SKM-1 (cell line): ENCODE measurements around the gene PIP4K2A.

Experiments
- DNase-seq: peaks from one replicate; lab custom pipeline; 2025; ENCODE audit not compliant: unreplicated experiment; lab: John Stamatoyannopoulos, UW

PIP4K2A gene

DNA sequence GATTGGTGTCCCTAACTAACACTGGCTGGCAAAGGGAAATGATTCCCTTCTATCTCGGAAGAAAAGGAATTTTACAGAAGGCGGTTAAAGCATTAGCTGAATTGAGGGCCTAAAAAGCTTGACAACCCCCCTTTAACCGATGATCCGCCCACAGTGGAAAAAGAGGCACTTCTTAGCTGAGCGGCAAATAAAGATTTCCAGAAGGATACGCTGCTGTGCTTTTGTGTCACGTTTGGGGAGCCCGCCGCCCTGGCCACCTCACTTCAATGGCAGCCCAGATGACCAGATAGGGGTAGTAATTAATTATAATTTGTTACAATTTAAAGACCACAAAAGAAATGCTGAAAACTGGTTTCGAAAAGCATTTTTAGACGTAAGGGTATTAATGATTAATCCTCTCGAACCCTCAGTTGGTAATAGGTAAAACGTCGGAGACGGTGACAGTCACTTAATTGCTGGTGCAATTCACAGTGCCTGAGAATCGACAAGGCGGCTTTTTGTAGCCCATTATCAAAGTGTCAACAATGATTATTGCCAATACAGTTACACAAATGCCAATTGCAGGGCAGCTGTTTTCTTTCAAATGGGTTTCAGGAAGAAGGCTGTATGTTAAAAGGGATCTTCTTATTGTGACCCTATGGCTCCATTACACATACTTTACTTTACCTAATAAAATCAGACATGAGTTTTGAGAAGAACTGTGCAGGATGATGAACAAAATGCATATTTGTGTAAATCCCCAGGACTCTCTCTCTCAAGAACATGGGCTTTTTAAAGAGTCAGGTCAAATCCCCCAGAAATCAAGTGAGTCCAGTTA is 154.1 kb downstream of the PIP4K2A start:
- no peak for DNase-seq

DNA sequence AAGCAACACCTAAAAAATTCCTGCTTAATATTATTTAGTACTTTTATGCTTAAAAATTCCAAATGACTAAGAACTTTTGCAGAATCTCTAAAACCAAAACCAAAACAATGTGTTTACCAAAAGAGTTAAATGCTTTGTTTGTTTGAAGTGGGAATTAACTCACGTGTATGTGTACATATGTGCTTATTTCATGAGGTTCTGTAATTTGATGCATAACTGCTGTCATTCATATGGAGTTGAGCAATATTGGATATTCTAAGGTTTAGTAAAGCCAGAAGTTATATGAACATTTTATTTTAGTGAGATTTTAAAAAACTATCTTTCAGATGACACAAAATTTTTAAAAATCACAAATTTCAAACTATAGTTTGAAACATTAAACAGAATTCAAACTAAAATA is 157.1 kb downstream of the PIP4K2A start:
- DNase-seq = no peak

DNA sequence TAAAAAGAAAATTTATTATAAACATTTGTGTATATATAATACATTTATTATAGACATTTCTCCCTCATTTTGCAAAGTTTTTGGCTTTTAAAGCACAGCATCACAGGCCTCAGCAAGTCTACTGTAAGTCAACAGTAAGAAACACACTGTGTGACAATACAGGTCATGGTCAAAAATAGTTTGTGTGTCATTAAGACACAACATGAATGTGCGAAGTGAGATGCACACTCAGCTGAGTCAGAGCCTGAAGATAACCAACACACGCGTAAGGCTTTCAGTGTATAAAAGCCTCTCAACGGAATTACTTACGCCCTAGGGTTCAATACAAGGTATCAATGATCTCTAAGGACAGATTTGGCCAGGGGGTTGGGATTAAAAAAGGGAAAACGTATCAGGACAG is 157.6 kb downstream of the PIP4K2A start:
- DNase-seq = no peak

DNA sequence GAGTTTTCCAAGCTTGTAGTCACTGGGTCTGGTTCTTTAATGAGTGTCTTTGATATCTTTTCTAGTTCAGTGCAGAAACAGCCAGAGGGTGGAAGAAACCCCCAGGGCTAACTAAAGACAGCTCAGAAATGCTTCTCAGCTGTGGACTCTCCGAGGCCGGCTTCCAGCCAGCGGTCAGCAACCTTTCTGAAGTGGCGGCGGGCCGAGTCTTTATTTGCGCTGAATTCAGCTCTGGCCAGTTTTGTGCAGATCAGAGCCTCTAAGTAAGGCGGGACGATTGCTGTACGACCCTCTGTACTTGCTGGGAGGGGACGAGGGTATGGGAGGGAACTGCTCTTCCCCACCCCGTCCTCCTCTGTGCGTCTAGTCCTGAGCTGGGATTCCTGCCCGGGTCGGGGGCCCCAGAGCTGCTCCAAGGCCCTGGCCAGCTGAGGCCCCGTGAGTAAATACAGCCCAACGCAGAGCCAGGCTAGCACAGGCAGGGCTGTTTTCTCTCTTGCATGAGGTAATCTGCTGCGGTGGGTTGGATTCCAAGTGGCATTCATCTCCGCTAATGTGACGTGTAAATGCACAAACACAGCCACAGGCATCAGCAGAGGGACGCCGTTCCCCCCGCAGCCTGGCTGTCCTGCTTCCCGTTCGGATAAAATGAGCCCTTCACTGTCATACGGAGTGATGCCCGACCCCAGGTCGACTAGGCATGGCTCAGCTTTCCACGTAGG is 159.8 kb downstream of the PIP4K2A start:
- DNase-seq = no peak

DNA sequence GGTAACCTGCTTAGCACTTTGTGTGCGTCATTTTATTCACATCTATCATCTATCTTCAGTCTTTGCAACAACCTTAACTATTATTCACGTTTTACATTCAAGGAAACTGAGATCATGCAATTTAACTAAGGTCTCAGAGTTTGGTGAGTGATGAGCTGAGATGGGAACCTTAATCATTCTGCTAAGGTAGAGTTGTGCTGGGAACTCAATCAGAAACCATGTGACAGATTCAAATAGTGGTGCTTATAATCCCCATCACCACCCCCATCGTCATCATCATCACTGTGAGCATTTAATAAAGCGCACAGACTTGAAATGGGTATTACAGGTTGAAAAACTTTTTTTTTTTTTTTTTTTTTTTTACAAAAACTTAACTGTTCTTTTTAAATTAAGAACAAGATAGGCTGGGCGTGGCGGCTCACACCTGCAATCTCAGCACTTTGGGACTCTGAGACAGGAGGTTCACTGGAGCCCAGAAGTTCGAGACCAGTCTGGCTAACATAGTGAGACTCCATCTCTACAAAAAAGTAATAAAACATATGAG is 160.9 kb downstream of the PIP4K2A start:
- no peak for DNase-seq

DNA sequence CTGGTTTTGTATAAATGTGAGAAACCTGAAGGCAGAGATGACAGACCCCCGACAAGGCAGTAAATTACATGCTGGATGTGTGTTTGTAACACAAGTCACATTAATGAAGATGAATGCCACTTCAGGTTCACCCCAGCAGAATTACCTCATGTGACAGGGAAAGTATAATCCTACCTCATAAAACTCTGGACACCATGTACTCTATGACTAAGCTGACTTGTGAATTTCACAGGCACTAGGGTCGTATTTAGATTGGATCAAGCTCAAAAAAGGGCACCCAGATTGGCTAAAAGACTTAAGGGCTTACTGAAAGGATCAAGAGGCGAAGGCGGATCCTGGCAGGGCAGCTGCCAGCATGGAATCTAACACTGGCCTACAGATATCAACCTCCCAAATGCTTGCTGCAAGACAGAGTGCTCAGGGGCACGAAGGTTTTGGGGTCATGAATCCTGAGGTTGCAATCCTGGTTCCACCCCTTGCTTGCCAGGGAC is 161.4 kb downstream of the PIP4K2A start:
- DNase-seq = no peak

DNA sequence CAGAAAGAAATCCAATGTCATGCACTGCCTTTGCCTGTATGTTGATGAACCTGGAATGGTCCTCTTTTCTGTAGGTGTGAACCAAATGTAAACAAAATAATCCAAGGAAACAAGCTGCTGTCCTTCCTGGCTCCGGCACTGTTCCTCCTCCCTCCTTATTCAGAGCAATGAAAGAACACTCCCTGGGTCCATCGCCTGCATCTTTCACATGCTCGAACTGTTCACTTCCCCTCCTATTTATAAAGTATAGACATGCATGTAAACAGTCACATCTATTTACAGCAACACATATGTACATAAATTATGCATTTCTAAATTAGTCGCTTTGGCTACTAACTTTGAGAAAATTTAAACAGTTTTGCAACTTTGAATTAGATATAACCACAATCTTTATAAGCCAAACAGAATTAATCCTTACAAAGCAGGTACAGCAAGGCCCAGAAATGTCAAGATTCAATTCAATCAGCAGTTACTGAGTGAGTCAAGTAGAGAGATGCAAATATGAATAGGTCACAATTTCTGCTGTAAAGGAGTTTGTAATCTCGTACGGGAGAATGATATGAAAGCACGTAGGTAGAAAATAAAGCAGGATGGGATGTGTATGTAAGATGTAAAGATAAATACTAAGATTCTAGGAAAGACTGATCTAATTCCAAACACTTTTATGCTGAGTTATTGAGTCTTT is 162.6 kb downstream of the PIP4K2A start:
- no peak for DNase-seq

DNA sequence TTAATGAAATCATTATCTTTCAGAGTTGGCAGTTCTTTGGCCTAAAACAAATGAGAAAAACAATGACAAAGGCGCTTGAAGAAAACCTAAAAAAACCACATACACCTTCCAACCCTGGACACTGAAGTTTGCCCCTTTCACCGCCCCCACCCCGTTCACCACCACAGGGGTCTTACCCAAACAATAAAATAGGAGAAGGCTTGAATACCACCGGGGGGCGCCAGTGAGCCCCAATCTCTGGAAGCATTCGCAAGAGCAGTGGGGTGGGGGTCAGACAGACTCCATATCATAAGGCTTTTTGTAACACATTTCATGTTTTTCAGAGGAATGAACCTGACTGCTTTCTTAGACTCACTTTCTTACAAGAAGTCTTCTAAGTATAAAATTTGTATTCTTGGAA is 163.6 kb downstream of the PIP4K2A start:
- DNase-seq = no peak

DNA sequence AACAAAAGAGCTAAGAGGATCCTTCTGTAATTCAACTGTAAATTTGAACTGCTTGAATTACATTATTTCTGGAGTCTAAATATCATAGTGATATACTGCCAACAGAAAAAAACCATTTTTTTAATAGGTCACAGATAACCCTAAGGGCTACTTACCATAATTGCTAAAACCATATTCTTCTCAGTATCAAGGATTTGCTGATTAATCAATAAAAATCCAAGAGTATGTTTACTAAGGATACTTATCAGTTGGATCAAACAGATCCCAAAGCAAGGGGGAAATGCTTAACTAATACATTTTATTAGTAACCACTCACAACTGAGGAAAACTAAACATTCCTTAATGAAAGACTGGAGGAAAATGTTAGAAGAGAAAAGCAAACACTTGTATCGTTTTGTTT is 166.0 kb downstream of the PIP4K2A start:
- DNase-seq = no peak

DNA sequence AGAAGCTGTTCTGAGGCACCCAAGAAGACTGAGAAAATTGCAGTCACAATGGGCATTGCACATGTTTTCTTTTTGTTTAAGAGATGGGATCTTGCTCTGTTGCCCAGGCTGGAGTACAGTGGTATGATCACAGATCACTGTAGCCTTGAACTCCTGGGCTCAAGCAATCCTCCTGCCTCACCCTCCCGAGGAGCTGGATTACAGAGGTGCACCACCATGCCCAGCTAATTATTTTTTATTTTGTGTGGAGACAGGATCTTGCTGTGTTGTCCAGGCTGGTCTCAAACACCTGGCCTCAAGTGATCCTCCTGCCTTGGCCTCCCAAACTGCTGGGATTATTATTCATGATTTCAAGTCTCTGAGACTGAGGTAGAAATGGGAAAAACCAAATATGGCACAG is 168.7 kb downstream of the PIP4K2A start:
- no peak for DNase-seq

DNA sequence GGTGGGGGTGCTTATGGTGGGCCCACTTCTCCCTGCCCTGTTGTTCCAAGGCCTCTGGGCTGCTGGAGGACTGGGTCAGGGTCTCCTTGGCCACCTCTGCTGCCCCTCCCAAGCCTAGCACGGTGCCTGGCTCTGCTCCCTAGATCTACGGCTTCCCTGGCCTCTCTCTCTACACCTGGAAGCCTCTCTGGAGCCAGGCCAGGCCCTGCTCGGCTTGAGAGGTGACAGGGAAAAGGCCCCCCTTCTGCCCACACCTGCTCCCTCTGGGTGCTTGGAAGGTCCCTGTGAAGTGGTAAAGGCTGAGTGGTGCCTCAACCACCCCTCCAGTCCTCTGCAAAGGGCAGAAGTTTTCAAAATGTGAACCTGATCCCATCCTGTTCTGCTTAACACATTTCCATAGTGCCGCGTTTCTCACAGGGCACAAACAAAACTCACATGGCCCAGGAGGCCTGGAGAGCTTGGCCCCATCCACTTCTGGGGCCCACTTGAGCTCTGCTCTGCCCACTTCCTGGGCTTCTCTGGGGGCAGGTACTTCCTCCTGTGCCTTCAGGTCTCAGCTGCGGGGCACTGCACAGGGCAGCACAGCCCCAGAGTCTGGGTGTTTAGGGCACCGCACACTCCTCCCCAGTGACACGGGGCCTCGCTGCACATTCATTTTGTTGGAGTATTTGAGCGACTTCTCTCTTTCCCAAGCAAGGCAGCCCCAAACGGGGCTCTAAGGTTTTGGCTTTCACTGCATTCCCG is 169.9 kb downstream of the PIP4K2A start:
- no peak for DNase-seq

DNA sequence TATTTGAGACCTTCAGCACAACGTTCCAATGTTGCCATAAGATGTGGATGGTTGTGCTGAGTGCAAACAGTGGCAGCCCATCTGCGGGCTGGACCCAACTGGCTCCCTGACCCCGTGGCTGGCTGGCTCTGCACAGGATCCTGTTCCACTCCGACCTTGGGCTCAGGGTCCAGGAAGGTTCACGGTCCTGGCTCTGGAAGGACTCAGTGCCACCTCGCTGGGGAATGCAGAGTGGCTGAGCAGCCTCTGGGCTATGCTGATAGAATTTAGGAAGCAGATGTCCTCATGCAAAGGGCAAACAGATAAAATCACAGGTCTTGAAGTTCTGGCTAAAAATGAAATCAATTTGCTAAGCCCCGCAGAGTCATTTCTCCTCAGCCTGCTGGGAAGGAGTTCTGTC is 171.6 kb downstream of the PIP4K2A start:
- no peak for DNase-seq

DNA sequence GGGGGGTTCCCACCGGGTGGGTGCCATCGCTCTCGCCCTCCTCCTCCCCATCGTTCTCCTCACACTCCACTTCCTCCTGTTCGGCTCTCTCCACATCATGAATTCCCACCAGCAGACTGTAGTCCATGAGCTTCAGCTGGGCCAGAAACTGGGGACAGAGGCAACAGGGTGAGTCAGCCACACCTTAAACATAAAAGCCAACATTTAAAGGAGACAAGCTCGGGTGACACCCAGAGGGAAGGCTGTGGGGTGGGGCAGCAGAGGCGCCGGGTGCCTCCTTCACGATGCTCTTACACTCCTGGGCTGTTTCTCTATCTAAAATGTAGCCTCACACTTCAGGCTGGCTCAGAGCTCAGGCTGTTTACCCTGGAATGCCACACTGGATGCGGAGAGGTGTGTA is 172.5 kb downstream of the PIP4K2A start:
- DNase-seq = no peak

DNA sequence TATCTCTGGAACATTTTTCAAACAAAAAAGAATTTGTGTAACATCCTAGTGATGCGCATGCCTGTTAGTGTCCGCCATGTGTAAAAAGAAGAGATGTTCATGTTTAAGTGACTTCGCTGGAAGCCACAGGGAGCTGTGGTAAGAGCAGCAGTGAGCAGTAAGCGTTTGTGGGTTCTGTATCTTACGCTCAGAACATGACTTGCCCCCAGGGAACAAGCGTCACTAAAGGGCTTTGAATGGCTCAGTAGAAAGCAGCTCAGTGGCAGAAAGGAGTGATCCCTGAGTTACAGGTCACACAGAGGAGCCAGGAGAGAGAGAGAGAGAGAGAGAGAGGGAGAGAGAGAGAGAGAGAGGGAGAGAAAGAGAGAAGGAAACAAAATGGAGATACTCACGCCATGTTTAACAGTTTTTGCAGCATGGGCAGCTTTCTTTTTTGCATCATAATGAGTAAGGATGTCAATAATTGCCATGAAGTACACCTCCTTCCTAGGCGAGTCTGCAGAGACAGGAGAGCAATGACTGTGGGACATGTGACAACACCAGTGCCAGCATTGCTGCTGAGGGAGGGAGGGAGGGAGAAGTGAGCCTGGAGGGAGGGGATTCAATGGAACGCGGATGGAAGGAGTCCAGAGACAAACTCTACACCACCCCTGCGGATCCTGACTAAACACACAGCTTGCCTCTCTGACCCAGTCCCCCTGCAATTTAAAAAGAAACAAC is 174.6 kb downstream of the PIP4K2A start:
- DNase-seq = no peak

DNA sequence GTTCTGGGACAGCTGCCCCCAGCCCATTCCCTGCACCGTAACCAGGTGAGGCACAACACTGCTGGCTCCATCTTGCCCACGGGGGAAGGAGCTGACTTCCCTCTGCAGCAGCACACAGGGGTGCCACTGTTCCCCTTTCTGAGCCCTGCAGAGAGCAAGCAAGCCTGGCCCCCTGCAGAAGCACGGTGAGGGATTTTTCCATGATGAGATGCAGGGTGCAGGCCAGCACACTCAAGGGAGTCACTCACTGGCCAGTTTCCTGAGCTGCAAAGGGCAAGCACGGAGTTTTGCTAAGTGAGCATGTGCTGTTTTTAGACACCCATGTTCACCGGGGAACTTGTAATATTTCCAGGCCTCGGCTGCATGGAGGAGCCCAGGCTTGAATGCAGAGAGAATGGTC is 176.6 kb downstream of the PIP4K2A start:
- DNase-seq = no peak

DNA sequence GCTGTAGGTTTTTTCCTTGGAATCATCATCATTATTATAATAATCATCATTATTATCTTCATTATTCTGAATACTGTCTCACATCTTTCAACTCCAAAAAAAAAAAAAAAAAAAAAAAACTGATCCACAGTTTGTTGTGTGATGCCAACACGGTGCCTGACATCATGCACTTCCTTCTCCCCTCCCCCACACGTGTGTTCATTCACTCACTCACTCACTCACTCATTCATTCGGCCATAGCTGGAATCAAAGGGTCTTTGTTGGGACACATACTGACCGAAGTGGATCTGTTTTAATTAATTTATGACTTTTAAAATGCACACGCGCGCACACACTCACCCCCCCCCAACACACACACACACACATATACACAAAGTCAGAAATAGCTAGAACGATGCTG is 177.8 kb downstream of the PIP4K2A start:
- DNase-seq = no peak

DNA sequence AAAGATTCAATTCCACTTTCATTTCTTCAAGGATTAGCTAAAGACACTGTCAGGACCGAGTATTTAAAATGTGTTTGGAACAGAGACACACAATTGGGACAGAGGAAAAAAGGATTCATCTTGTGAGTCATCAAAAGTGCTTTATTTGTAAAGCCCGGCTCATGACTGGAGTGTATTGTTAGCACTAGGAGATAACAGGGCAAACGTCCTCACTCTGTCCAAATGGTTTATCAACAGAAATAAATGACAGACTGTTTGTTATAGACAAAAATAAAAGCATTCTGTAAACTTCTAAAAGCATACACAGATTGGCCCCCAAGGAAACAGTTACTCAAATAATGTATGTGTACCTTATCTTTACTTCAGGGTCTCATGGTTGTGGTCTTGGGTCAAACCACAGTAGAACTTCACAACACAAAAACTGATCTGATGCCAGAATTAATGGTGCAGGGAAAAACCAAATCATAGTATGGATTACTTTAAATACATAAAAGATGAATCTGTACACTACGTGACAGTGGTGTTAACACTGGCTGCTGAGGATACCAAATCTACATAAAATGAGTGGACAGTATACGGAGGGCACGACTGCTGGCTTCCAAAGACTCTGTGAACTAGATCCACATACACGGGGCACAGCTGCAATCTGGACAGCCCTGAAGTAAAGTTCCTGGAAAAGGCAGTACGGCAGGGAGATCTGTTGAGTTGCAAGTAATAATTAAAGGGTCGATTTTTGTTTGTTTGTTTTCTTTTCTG is 179.4 kb downstream of the PIP4K2A start:
- DNase-seq = no peak

DNA sequence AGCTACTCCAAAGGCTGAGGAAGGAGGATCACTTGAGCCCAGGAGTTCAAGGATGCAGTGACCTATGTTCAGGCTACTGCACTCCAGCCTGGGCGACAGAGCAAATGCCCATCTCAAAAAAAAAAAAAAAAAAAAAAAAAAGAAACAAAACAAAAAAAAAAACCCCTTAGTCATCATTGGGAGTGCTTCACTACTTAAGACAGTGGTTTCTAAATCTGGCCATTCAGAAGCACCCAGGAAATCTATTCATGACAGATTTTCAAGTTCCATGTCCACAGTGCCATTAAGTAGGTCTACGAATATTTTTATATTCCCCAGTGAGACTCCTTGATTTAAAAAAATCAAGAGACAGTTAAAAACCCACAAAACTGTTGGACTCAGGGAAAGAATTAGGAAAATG is 182.9 kb downstream of the PIP4K2A start:
- no peak for DNase-seq

DNA sequence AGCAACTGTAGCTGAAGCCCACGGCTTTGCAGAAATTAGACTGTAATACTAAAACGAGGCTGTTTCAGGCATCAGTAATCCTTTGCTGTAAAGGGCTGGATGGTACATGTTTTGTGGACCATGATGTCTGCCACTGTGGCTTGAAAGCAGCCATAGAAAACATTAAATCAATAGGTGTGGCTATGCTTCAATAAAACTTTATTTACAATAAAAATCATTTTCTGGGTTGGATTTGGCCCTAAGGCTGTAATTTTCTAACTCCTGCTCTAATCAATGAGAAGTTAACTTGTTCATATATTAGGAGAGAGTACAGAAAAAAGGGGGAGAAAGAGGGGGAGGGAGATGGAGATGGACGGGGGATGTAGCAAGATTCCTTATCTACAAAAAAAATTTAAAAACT is 183.4 kb downstream of the PIP4K2A start:
- no peak for DNase-seq

DNA sequence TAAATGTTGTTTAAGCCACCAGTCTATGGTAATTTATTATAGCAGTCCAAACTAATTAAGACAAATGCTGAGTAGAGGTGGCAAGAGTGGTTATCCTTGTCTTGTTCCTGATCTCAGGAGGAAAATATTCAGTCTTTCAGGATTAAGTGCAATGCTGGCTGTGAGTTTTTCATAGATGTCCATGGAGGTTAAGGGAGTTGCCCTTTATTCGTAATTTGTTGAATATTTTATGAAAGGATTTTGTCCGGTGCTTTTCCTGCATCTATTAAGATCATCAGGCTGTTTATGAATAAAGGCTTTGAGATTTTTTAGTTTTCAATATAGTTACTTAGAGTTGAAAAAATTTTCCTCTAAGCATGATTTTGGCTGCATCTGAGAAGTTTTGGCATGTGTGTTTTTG is 186.9 kb downstream of the PIP4K2A start:
- no peak for DNase-seq
